A549 (cell line): ENCODE data around the gene KIF16B. TPM values are rescaled to one million over a fixed set of nuclear protein-coding genes. Genes with fewer than 3 reads are reported as not detected.

Experiments
- ATAC-seq, 2 experiments: fragments of 200-7000 bp in 1 of 2; fragments of >200 bp in 1 of 2; cut with Nextera tagmentation in 1 of 2; cut with Tn5 transposase in 1 of 2; 3 replicates each; pipeline versions ENCODE4 v1.8.0 to v1.9.1; 2018 to 2020; ENCODE audit warnings: mild to moderate bottlenecking in 1 of 2, moderate library complexity in 1 of 2
- CTCF ChIA-PET: fragments of 300-600 bp; sonication (Branson Sonifier 250); formaldehyde crosslinking; extraction: SDS; loops from one replicate; lab custom pipeline; 2021; ENCODE audit warnings: antibody characterized with exemption, inconsistent platforms; lab: Yijun Ruan, JAX
- POLR2A ChIA-PET: fragments of 350-600 bp; formaldehyde crosslinking; extraction: SDS; loops from one replicate; lab custom pipeline; 2021; ENCODE audit warnings: antibody characterized with exemption, inconsistent platforms; lab: Yijun Ruan, JAX
- DNase-seq, 2 experiments: peaks; one replicate each; pipeline versions ENCODE4 v3.0.0 to v3.0.0-alpha.2; 2011 to 2016; ENCODE audit warnings: low read depth in 1 of 2, low spot score in 1 of 2
- FAIRE-seq: peaks from 2 replicates; lab custom pipeline; 2011; peaks lifted over from hg19 to GRCh38; lab: Jason Lieb, UNC
- H3K27ac ChIP-seq, 2 experiments: fragments of >200 bp; sonication (Bioruptor Twin); formaldehyde crosslinking; 3 replicates each; pipeline ENCODE4 v1.5.1; 2016 to 2017
- H3K4me1 ChIP-seq: fragments of >200 bp; sonication (Bioruptor Twin); formaldehyde crosslinking; 3 replicates; pipeline ENCODE4 v1.6.1; 2016
- H3K4me2 ChIP-seq: fragments of >200 bp; sonication (Bioruptor Twin); formaldehyde crosslinking; 3 replicates; pipeline ENCODE4 v1.6.1; 2016
- H3K4me3 ChIP-seq: fragments of >200 bp; sonication (Bioruptor Twin); formaldehyde crosslinking; 3 replicates; pipeline ENCODE4 v1.5.1; 2016
- H3K9me3 ChIP-seq: fragments of >200 bp; sonication (Bioruptor Twin); formaldehyde crosslinking; 3 replicates; pipeline ENCODE4 v1.6.1; 2016
- BHLHE40 ChIP-seq: IDR thresholded peaks from 2 replicates; pipeline ENCODE4 v1.6.1; 2012; ENCODE audit warnings: low read depth, low read length, inconsistent platforms
- CBX2 ChIP-seq: fragments of 200-600 bp; sonication (generic); IDR thresholded peaks from 2 replicates; pipeline ENCODE4 v1.6.1; 2016; ENCODE audit warnings: low read depth, mild to moderate bottlenecking, borderline replicate concordance
- CHD4 ChIP-seq: fragments of 200-600 bp; sonication (generic); IDR thresholded peaks from 2 replicates; pipeline ENCODE4 v1.6.1; 2016; ENCODE audit warnings: antibody characterized with exemption, mild to moderate bottlenecking, borderline replicate concordance
- EHF ChIP-seq: fragments of 250-450 bp; sonication (Bioruptor Pico); IDR thresholded peaks from 2 replicates; pipeline ENCODE4 v1.5.0; 2020; ENCODE audit warnings: mild to moderate bottlenecking
- EHMT2 ChIP-seq: fragments of 200-600 bp; sonication (generic); IDR thresholded peaks from 2 replicates; pipeline ENCODE4 v1.6.1; 2016; ENCODE audit warnings: antibody characterized with exemption, low read depth, mild to moderate bottlenecking, moderate library complexity
- GATA3 ChIP-seq: IDR thresholded peaks from 2 replicates; pipeline ENCODE4 v1.6.1; 2012; ENCODE audit warnings: borderline replicate concordance
- HDAC2 ChIP-seq: fragments of 200-600 bp; sonication (generic); IDR thresholded peaks from 2 replicates; pipeline ENCODE4 v1.6.1; 2016
- KDM1A ChIP-seq: fragments of 200-600 bp; sonication (generic); IDR thresholded peaks from 2 replicates; pipeline ENCODE4 v1.6.1; 2016; ENCODE audit warnings: low read depth, mild to moderate bottlenecking
- MAFK ChIP-seq: fragments of 450-650 bp; IDR thresholded peaks from 2 replicates; pipeline ENCODE4 v1.6.1; 2014; ENCODE audit not compliant: partially characterized antibody
- MAZ ChIP-seq: fragments of 150-350 bp; IDR thresholded peaks from 2 replicates; pipeline ENCODE4 v1.6.1; 2014; ENCODE audit warnings: antibody characterized with exemption, low read depth, low read length, borderline replicate concordance
- PBX3 ChIP-seq: IDR thresholded peaks from 2 replicates; pipeline ENCODE4 v1.6.1; 2012
- POLR2AphosphoS2 ChIP-seq: conservative IDR thresholded peaks from 2 replicates; pipeline ENCODE4 v1.6.1; 2012; ENCODE audit warnings: low read length, improper control_type of control experiment, inconsistent platforms
- RAD21 ChIP-seq, 2 experiments: fragments of >200 bp in 1 of 2; sonication (Bioruptor Twin) in 1 of 2; formaldehyde crosslinking in 1 of 2; IDR thresholded peaks in 1 of 2; conservative IDR thresholded peaks in 1 of 2; 2 replicates in 1 of 2; 3 replicates in 1 of 2; pipeline ENCODE4 v1.6.1; 2012 to 2018; ENCODE audit warnings: inconsistent platforms in 1 of 2
- RCOR1 ChIP-seq: fragments of 150-350 bp; IDR thresholded peaks from 2 replicates; pipeline ENCODE4 v1.6.1; 2014; ENCODE audit warnings: antibody characterized with exemption, low read length, low read depth
- RFX5 ChIP-seq: fragments of 450-650 bp; IDR thresholded peaks from 2 replicates; pipeline ENCODE4 v1.7.1; 2014; ENCODE audit warnings: antibody characterized with exemption, mild to moderate bottlenecking, moderate library complexity
- SMC3 ChIP-seq: fragments of >200 bp; sonication (Bioruptor Twin); formaldehyde crosslinking; IDR thresholded peaks from 3 replicates; pipeline ENCODE4 v1.6.1; 2018; ENCODE audit warnings: inconsistent platforms
- ZFP36 ChIP-seq: fragments of 450-650 bp; IDR thresholded peaks from 2 replicates; pipeline ENCODE4 v1.6.1; 2014; ENCODE audit warnings: borderline replicate concordance; ENCODE audit not compliant: partially characterized antibody
- WGBS: methylation state at CpG from one replicate; pipeline ENCODE4 v1.1.6; 2017; ENCODE audit errors: missing lambda C conversion rate; 5-methylcytosine and 5-hydroxymethylcytosine counted together
- polyA plus RNA-seq, 4 experiments: library from polyadenylated mRNA; depleted of rRNA in 3 of 4; stranded (reverse); fragments of >200 nt; fragmentation: RNase III in 1 of 4; extraction: RNeasy Plus Mini Kit Qiagen cat#74134 plus additional on column Dnase treatment in 1 of 4; gene quantifications; 2 replicates in 3 of 4; 3 replicates in 1 of 4; pipeline ENCODE4 v1.2.3, GENCODE V29; 2011 to 2017
- TF ChIP-seq, protein P1 (sequence below): fragments of 150-350 bp; IDR thresholded peaks from 2 replicates; pipeline ENCODE4 v1.6.1; 2014; ENCODE audit warnings: low read depth, mild to moderate bottlenecking, low read length

Gene KIF16B
- polyA plus RNA-seq, 2 of the 4 experiments (the other 2 are of a cell fraction): 14.1 to 23.3 TPM

DNA sequence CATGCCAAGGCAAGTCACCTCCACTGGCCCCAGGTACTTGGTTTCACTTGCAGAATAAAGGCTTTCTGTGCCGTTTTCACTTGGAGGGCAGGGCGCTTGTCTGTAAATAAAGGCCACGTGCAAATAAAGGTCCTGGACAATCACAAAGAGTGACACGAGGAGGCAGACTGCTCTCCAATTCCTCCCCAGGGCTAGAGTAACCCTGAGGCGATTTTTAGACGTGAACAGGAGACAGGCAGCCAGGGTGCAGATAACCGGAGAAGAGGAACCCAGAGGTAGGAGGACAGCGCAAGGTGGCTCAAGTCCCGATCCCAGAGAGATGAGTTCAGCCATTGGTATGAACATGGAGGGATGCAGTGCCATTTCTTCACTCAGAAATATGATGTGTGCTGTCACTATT, 327.4 kb downstream of the KIF16B start:
- Histone ChIP-seq H3K27ac (no peak overlapping the region), H3K4me2 (no peak overlapping the region), H3K4me1 (no peaks in the 10 kb centered on the region), H3K9me3 (no peaks in the 10 kb centered on the region), H3K4me3 (no peak overlapping the region)
- DNase-seq: no peak
- no peak for FAIRE-seq
- ChIA-PET POLR2A (no interaction called here), CTCF (no interaction called here)
- TF ChIP-seq HDAC2 (no peak), MAZ (no peak), CHD4 (no peak), SMC3 (no peak), RFX5 (no peak)
- 48% methylated on average over 9 of the region's 9 CpGs for WGBS
- no peak for ATAC-seq

GRCh38 chr20:16244892-16245291, 328.4 kb downstream of the KIF16B start:
- H3K9me3 ChIP-seq: 0 out of 3 replicates have a peak, but pooled peaks cover 4% of the 10 kb centered on the region
- H3K27ac ChIP-seq: no peak overlapping the region
- CTCF ChIA-PET: interaction anchor here (1.3 kb wide), 1 partner anchor 46 kb away, joined by 3 read pairs; no protein-coding TSS in a partner anchor
- FAIRE-seq: no peak
- H3K4me3 ChIP-seq: no peak overlapping the region
- DNase-seq: no peak
- TF ChIP-seq EHMT2 (no peak), GATA3 (no peak), KDM1A (no peak), MAFK (no peak), CHD4 (no peak), CBX2 (no peak), PBX3 (no peak), ZFP36 (no peak), RCOR1 (no peak), BHLHE40 (no peak), POLR2AphosphoS2 (no peak), HDAC2 (no peak), MAZ (no peak), EHF (CRISPR knock-in tag) (no peak)
- POLR2A ChIA-PET: no interaction called here
- no peak overlapping the region for H3K4me2 ChIP-seq
- ATAC-seq: no peak
- WGBS: 34% methylated on average over 5 of the region's 5 CpGs
- no peaks in the 10 kb centered on the region for H3K4me1 ChIP-seq

DNA sequence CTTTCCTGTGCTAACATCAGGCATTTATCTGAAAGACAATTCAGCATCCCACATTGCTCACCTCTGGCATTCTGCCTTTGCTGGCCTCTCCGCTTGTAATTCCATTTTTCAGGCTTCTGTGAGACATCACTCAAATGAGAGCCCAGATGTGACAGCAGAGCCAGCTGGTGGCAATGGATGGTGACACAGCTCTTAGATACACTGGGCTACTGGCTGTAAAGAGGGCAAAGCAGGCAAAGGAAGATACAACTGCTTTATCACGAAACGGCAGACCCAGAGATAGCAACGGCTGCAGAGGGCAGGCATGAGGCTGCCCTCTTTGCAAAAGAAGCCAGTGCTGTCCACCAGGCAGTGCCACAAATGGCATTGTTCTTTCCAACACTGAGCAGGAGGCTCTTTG, 329.8 kb downstream of the KIF16B start:
- peak; percentile 30 to 57; a peak in 3 of 6 replicates for ATAC-seq
- FAIRE-seq: no peak
- WGBS: 20% methylated on average over 4 of the region's 4 CpGs
- DNase-seq: no peak
- TF ChIP-seq, protein P1, sequence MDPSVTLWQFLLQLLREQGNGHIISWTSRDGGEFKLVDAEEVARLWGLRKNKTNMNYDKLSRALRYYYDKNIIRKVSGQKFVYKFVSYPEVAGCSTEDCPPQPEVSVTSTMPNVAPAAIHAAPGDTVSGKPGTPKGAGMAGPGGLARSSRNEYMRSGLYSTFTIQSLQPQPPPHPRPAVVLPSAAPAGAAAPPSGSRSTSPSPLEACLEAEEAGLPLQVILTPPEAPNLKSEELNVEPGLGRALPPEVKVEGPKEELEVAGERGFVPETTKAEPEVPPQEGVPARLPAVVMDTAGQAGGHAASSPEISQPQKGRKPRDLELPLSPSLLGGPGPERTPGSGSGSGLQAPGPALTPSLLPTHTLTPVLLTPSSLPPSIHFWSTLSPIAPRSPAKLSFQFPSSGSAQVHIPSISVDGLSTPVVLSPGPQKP: no peak
- peaks cover 7% of the 10 kb centered on the region; the same call in 1 of the 3 replicates for H3K9me3 ChIP-seq
- H3K27ac ChIP-seq: no peak overlapping the region
- POLR2A ChIA-PET: no interaction called here
- H3K4me2 ChIP-seq: peak overlapping the region; percentile 28; the same call in 2 of the 3 replicates
- no peak overlapping the region for H3K4me3 ChIP-seq
- no peaks in the 10 kb centered on the region for H3K4me1 ChIP-seq
- CTCF ChIA-PET: no interaction called here

- Histone ChIP-seq H3K4me2 (no peak overlapping the region), H3K9me3 (peaks cover 13% of the 10 kb centered on the region; the same call in 2 of the 3 replicates), H3K4me3 (no peak overlapping the region), H3K4me1 (no peaks in the 10 kb centered on the region), H3K27ac (no peak overlapping the region)
- TF ChIP-seq GATA3 (no peak), RAD21 (conservative IDR thresholded peaks at IDR 0.05 in 1 of 2, IDR thresholded peaks at IDR 0.05 in 1 of 2) (0 out of 5 replicates have a peak, but pooled peaks of 1 of the 2 experiments have one; percentile 10)
- DNase-seq (peak in 1 of 2 experiments; percentile 20), FAIRE-seq (no peak), ATAC-seq (peak in 1 of 2 experiments; percentile 44; a peak in 2 of 6 replicates)
- CTCF ChIA-PET: no interaction called here
- POLR2A ChIA-PET: no interaction called here
These were observed 331.3 kb downstream of the KIF16B start for GRCh38 chr20:16241911-16242310.
